GM23248 (cell line): ENCODE data around the gene MYO5B.

ENCODE experiments used
- EZH2 ChIP-seq: fragments of 200-600 bp; sonication (generic); IDR thresholded peaks from 2 replicates; pipeline ENCODE4 v1.6.1; 2018; ENCODE audit warnings: antibody characterized with exemption, mild to moderate bottlenecking; ENCODE audit not compliant: insufficient read depth, poor library complexity, severe bottlenecking
- EZH2phosphoT487 ChIP-seq: fragments of 200-600 bp; sonication (generic); IDR thresholded peaks from 2 replicates; pipeline ENCODE4 v1.6.1; 2018; ENCODE audit warnings: antibody characterized with exemption, moderate library complexity, mild to moderate bottlenecking, low read depth; ENCODE audit not compliant: insufficient read depth

GRCh38 chr18:50209311-50209710 is 14.4 kb upstream of the MYO5B start:
- TF ChIP-seq EZH2 (no peak), EZH2phosphoT487 (no peak)
